Uterus (tissue), 2 donors: ENCODE results near the gene TOMM40.
"Not testable (repeated sequence)": the region's sequence is repeated elsewhere in the genome, so short reads cannot be mapped to it uniquely, and the experiment has no call there.

ENCODE experiments used
- POLR2A ChIP-seq, 2 donors: fragments of 450-650 bp; IDR thresholded peaks; one replicate each; pipeline ENCODE4 v1.6.1; 2016; ENCODE audit warnings: antibody characterized with exemption in 2 of 2, mild to moderate bottlenecking in 1 of 2, moderate library complexity in 1 of 2
- TF ChIP-seq, protein P1 (sequence below), 4 experiments: fragments of 200-600 bp in 2 of 4; fragments of 450-650 bp in 2 of 4; sonication (generic) in 2 of 4; IDR thresholded peaks; one replicate each; pipeline ENCODE4 v1.5.1; 2016 to 2019; ENCODE audit warnings: antibody characterized with exemption in 4 of 4, mild to moderate bottlenecking in 2 of 4, moderate library complexity in 1 of 4

DNA sequence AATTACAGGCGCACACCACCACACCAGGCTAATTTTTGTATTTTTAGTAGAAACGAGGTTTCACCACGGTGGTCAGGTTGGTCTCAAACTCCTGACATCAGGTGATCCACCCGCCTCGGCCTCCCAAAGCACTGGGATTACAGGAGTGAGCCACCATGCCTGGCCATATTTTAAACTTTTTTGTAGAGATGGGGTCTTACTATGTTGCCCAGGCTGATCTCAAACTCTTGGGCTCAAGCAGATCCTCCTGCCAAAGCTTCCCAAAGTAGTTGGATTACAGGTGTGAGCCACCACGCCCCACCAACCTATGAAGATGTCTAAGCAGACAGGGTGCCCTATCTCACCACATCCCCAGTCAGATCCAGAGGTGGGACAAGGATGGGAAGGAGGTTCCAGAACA is 20.8 kb downstream of the TOMM40 start:
- TF ChIP-seq, protein P1, sequence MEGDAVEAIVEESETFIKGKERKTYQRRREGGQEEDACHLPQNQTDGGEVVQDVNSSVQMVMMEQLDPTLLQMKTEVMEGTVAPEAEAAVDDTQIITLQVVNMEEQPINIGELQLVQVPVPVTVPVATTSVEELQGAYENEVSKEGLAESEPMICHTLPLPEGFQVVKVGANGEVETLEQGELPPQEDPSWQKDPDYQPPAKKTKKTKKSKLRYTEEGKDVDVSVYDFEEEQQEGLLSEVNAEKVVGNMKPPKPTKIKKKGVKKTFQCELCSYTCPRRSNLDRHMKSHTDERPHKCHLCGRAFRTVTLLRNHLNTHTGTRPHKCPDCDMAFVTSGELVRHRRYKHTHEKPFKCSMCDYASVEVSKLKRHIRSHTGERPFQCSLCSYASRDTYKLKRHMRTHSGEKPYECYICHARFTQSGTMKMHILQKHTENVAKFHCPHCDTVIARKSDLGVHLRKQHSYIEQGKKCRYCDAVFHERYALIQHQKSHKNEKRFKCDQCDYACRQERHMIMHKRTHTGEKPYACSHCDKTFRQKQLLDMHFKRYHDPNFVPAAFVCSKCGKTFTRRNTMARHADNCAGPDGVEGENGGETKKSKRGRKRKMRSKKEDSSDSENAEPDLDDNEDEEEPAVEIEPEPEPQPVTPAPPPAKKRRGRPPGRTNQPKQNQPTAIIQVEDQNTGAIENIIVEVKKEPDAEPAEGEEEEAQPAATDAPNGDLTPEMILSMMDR (IDR thresholded peaks at IDR 0.05): not testable (repeated sequence)
- TF ChIP-seq POLR2A (IDR thresholded peaks at IDR 0.05): not testable (repeated sequence)
